Hepatocyte (in vitro differentiated cells): ENCODE measurements around the gene KDM4E. TPM values are rescaled to one million over a fixed set of nuclear protein-coding genes. Genes with fewer than 3 reads are reported as not detected.

Experiments
- DNase-seq: peaks from one replicate; pipeline ENCODE4 v3.0.0-alpha.2; 2016; ENCODE audit warnings: low spot score
- H2AFZ ChIP-seq: fragments of 200-600 bp; sonication (generic); 2 replicates; pipeline ENCODE4 v1.6.0; 2016; ENCODE audit warnings: antibody characterized with exemption, mild to moderate bottlenecking
- H3K27ac ChIP-seq: fragments of 200-600 bp; sonication (generic); 2 replicates; pipeline ENCODE4 v1.5.1; 2016; ENCODE audit warnings: mild to moderate bottlenecking
- H3K27me3 ChIP-seq: fragments of 200-600 bp; sonication (generic); 2 replicates; pipeline ENCODE4 v1.6.1; 2016
- H3K36me3 ChIP-seq: fragments of 200-600 bp; sonication (generic); replicated peaks from 2 replicates; pipeline ENCODE4 v1.5.1; 2016; ENCODE audit warnings: low read depth; ENCODE audit not compliant: insufficient read depth
- H3K4me1 ChIP-seq: fragments of 200-600 bp; sonication (generic); 2 replicates; pipeline ENCODE4 v1.5.1; 2016; ENCODE audit warnings: mild to moderate bottlenecking, moderate library complexity; ENCODE audit not compliant: insufficient read depth
- H3K4me2 ChIP-seq: fragments of 200-600 bp; sonication (generic); 2 replicates; pipeline ENCODE4 v1.6.0; 2016
- H3K4me3 ChIP-seq: fragments of 200-600 bp; sonication (generic); 2 replicates; pipeline ENCODE4 v1.5.1; 2016; ENCODE audit warnings: mild to moderate bottlenecking
- H3K79me2 ChIP-seq: fragments of 200-600 bp; sonication (generic); 2 replicates; pipeline ENCODE4 v1.6.0; 2017; ENCODE audit warnings: mild to moderate bottlenecking
- H3K9me2 ChIP-seq: fragments of 200-600 bp; sonication (generic); replicated peaks from 2 replicates; pipeline ENCODE4 v1.6.0; 2017; ENCODE audit warnings: mild to moderate bottlenecking; ENCODE audit not compliant: insufficient read depth
- H3K9me3 ChIP-seq: fragments of 200-600 bp; sonication (generic); 2 replicates; pipeline ENCODE4 v1.5.1; 2016; ENCODE audit warnings: low read depth, mild to moderate bottlenecking
- H4K20me1 ChIP-seq: fragments of 200-600 bp; sonication (generic); 2 replicates; pipeline ENCODE4 v1.6.0; 2016; ENCODE audit warnings: mild to moderate bottlenecking; ENCODE audit not compliant: insufficient read depth, poor library complexity, severe bottlenecking
- EZH2 ChIP-seq: fragments of 200-600 bp; sonication (generic); IDR thresholded peaks from 2 replicates; pipeline ENCODE4 v1.6.1; 2016; ENCODE audit warnings: antibody characterized with exemption, mild to moderate bottlenecking, borderline replicate concordance
- EZH2phosphoT487 ChIP-seq: fragments of 200-600 bp; sonication (generic); IDR thresholded peaks from one replicate; pipeline ENCODE4 v1.6.1; 2018; ENCODE audit warnings: antibody characterized with exemption, mild to moderate bottlenecking, low read depth, moderate library complexity; ENCODE audit not compliant: unreplicated experiment, severe bottlenecking
- WGBS: methylation state at CpG from one replicate; pipeline ENCODE4 v1.1.6; 2016; ENCODE audit warnings: low lambda C conversion rate; ENCODE audit errors: missing lambda C conversion rate; 5-methylcytosine and 5-hydroxymethylcytosine counted together
- polyA plus RNA-seq: library from polyadenylated mRNA; unstranded; fragments of >200 nt; fragmentation: Nextera tagmentation; extraction: Ambion mirVana; gene quantifications from 2 replicates; pipeline ENCODE4 v1.2.1, GENCODE V29; 2016
- total RNA-seq: library from RNA; depleted of rRNA; stranded (reverse); fragments of >200 nt; gene quantifications from 2 replicates; pipeline ENCODE4 v1.2.3, GENCODE V29; 2014
- TF ChIP-seq, protein P1 (sequence below): fragments of 200-600 bp; sonication (generic); IDR thresholded peaks from 2 replicates; pipeline ENCODE4 v1.5.1; 2016; ENCODE audit warnings: antibody characterized with exemption, mild to moderate bottlenecking; ENCODE audit not compliant: poor library complexity

KDM4E gene
- total and polyA plus RNA-seq, 2 experiments from 2014 or later, result not detected

DNA sequence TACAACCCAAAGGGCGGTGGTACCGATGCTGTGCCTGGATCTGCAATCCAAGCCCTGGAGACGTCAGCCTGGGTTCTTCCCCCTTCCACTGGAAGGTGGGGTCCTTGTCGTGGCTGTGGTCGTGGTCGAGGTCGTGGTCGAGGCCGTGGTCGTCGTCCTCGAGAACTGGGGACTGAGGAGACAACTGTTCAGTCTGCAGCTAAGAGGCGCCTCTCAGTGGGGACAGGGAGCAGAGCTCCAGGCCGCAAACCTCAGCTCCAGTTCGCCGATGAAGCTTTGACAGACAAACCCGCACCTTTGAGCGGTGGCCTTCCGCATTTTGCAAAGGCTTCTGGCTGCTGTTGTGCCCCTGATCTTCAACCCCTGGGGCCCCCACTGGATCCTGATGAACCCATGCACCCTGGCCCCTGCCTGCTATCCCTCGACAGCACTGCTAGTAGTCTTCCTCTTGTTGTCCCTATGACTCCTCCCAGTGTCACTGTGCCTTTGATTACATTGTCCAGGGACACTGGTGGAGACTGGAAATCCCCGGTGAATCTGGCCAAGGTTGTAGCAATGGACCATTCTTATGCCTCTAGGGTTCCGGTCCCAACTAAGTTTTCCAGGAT lies 25.6 kb downstream of the KDM4E start:
- Histone ChIP-seq H3K27me3 (no peaks in the 10 kb centered on the region), H3K9me2 (no peaks in the 10 kb centered on the region), H3K4me3 (no peak overlapping the region), H3K36me3 (no peaks in the 10 kb centered on the region), H3K27ac (no peak overlapping the region), H3K79me2 (no peaks in the 10 kb centered on the region), H4K20me1 (no peaks in the 10 kb centered on the region), H3K4me1 (no peaks in the 10 kb centered on the region), H3K4me2 (no peak overlapping the region), H2AFZ (no peak overlapping the region), H3K9me3 (no peaks in the 10 kb centered on the region)
- WGBS, result 93% methylated on average over 22 of the region's 22 CpGs
- TF ChIP-seq EZH2, result no peak
- no peak for TF ChIP-seq EZH2phosphoT487
- TF ChIP-seq, protein P1, sequence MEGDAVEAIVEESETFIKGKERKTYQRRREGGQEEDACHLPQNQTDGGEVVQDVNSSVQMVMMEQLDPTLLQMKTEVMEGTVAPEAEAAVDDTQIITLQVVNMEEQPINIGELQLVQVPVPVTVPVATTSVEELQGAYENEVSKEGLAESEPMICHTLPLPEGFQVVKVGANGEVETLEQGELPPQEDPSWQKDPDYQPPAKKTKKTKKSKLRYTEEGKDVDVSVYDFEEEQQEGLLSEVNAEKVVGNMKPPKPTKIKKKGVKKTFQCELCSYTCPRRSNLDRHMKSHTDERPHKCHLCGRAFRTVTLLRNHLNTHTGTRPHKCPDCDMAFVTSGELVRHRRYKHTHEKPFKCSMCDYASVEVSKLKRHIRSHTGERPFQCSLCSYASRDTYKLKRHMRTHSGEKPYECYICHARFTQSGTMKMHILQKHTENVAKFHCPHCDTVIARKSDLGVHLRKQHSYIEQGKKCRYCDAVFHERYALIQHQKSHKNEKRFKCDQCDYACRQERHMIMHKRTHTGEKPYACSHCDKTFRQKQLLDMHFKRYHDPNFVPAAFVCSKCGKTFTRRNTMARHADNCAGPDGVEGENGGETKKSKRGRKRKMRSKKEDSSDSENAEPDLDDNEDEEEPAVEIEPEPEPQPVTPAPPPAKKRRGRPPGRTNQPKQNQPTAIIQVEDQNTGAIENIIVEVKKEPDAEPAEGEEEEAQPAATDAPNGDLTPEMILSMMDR, result no peak
- no peak for DNase-seq

- no peaks in the 10 kb centered on the region for H3K27me3 ChIP-seq
- H3K27ac ChIP-seq, result no peak overlapping the region
- H3K36me3 ChIP-seq, result no peaks in the 10 kb centered on the region
- WGBS, result 45% methylated on average over 2 of the region's 2 CpGs
- DNase-seq, result no peak
- TF ChIP-seq, protein P1, result no peak
- no peak for TF ChIP-seq EZH2
- H3K4me1 ChIP-seq, result no peaks in the 10 kb centered on the region
- H3K4me2 ChIP-seq, result peak overlapping the region; percentile 1
- H3K4me3 ChIP-seq, result no peak overlapping the region
- no peaks in the 10 kb centered on the region for H3K9me3 ChIP-seq
- H2AFZ ChIP-seq, result no peak overlapping the region
- no peaks in the 10 kb centered on the region for H4K20me1 ChIP-seq
- H3K9me2 ChIP-seq, result no peaks in the 10 kb centered on the region
- H3K79me2 ChIP-seq, result no peaks in the 10 kb centered on the region
These were observed 29.3 kb downstream of the KDM4E start for GRCh38 chr11:95054356-95054755.

DNA sequence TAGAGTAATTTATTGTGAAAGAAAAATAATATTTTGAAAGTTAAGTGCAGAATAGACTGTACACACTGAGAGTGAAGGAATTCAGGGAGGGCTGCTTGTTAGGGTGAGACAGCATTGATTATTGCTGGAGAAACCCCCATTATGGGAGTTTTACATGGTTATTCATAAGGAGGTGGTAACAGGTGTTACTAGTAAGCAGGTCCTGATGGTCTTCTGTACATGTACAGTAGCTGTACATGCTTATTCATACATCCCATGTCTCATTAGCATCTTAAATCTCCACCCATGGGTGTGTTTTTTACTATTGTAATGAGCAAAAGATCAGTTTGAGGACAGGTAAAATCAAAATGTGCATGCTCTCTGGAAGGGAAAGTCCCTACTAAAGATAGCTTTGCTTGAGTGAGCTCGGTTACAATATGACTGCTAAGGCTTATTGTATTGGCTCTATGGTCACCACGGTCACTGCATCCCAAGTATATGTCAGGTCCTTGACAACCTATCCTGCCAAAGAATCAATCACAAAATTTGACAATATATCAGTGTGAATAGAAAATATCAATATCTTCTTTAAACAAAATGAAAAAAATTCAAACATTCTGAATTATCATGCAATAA lies 30.3 kb downstream of the KDM4E start:
- DNase-seq, result no peak
- WGBS, result 44% methylated on average over 2 of the region's 2 CpGs
- Histone ChIP-seq H3K36me3 (no peaks in the 10 kb centered on the region), H3K27ac (no peak overlapping the region), H2AFZ (no peak overlapping the region), H3K4me2 (no peak overlapping the region), H3K4me3 (no peak overlapping the region), H3K9me3 (no peaks in the 10 kb centered on the region), H3K79me2 (no peaks in the 10 kb centered on the region), H3K4me1 (no peaks in the 10 kb centered on the region), H3K9me2 (no peaks in the 10 kb centered on the region), H3K27me3 (no peaks in the 10 kb centered on the region), H4K20me1 (no peaks in the 10 kb centered on the region)
- TF ChIP-seq, protein P1, result no peak
- TF ChIP-seq EZH2 (no peak), EZH2phosphoT487 (no peak)
